ENCODE measurements around the gene PLG. TPM values are rescaled to one million over a fixed set of nuclear protein-coding genes. Genes with fewer than 3 reads are reported as not detected.

Gene PLG
- total RNA-seq, 4 donors from 2014 or later = not detected

GRCh38 chr6:160792708-160793107, 90.7 kb downstream of the PLG start:
- no peaks in the 10 kb centered on the region for H3K27me3 ChIP-seq
- in situ Hi-C loops (cut with MboI; ENCODE audit: low pct_ligation_motif_present in 1 of 4, low pct_unique_long_range_greater_than_20kb in 1 of 4, low sequenced_read_pairs in 3 of 4) = no loop called here
- DNase-seq = no peak
- WGBS, 2 donors (ENCODE audit: low coverage in 1 of 2) = 40 to 69% methylated on average over 3 to 6 of the region's 6 CpGs
- TF ChIP-seq POLR2A (IDR thresholded peaks at IDR 0.05) = no peak
- no peak for TF ChIP-seq EP300 (IDR thresholded peaks at IDR 0.05; ENCODE audit: low read depth)
- no peak for TF ChIP-seq CTCF (IDR thresholded peaks at IDR 0.05)
- no peak for TF ChIP-seq POLR2AphosphoS5 (IDR thresholded peaks at IDR 0.05)
- H3K4me1 ChIP-seq = no peaks in the 10 kb centered on the region
- intact Hi-C loops (cut with DNase I; ENCODE audit: low total_unique reads) = no loop called here
- H3K4me3 ChIP-seq = no peak overlapping the region
- H3K9me3 ChIP-seq = no peaks in the 10 kb centered on the region
- no peak overlapping the region for H3K27ac ChIP-seq
- no peaks in the 10 kb centered on the region for H3K36me3 ChIP-seq

GRCh38 chr6:160793652-160794051, 91.6 kb downstream of the PLG start:
- no peak for DNase-seq
- intact Hi-C loops (cut with DNase I; ENCODE audit: low total_unique reads) (no loop called here), in situ Hi-C loops (cut with MboI; ENCODE audit: low pct_ligation_motif_present in 1 of 4, low pct_unique_long_range_greater_than_20kb in 1 of 4, low sequenced_read_pairs in 3 of 4) (no loop called here)
- TF ChIP-seq POLR2A (IDR thresholded peaks at IDR 0.05) (no peak), EP300 (IDR thresholded peaks at IDR 0.05; ENCODE audit: low read depth) (no peak), CTCF (IDR thresholded peaks at IDR 0.05) (no peak), POLR2AphosphoS5 (IDR thresholded peaks at IDR 0.05) (no peak)
- Histone ChIP-seq H3K27me3 (no peaks in the 10 kb centered on the region), H3K4me1 (no peaks in the 10 kb centered on the region), H3K36me3 (no peaks in the 10 kb centered on the region), H3K9me3 (no peaks in the 10 kb centered on the region), H3K27ac (no peak overlapping the region), H3K4me3 (no peak overlapping the region)
- WGBS, 2 donors (ENCODE audit: low coverage in 1 of 2) = 67 to 100% methylated on average over 1 of the region's 1 CpG

- WGBS, 2 donors (ENCODE audit: low coverage in 1 of 2) = 11 to 40% methylated on average over 1 of the region's 1 CpG
- peaks cover 0 to 3% of the 10 kb centered on the region in 2 donors for H3K9me3 ChIP-seq
- no peak for DNase-seq
- H3K27ac ChIP-seq = no peak overlapping the region
- no peak overlapping the region for H3K4me3 ChIP-seq
- H3K27me3 ChIP-seq = no peaks in the 10 kb centered on the region
- H3K36me3 ChIP-seq = no peaks in the 10 kb centered on the region
- in situ Hi-C loops (cut with MboI; ENCODE audit: low pct_ligation_motif_present in 1 of 4, low pct_unique_long_range_greater_than_20kb in 1 of 4, low sequenced_read_pairs in 3 of 4) = no loop called here
- TF ChIP-seq EP300 (IDR thresholded peaks at IDR 0.05; ENCODE audit: low read depth) (no peak), CTCF (IDR thresholded peaks at IDR 0.05) (no peak), POLR2A (IDR thresholded peaks at IDR 0.05) (no peak), POLR2AphosphoS5 (IDR thresholded peaks at IDR 0.05) (no peak)
- no peaks in the 10 kb centered on the region for H3K4me1 ChIP-seq
- intact Hi-C loops (cut with DNase I; ENCODE audit: low total_unique reads) = no loop called here
Measured at GRCh38 chr6:160795721-160796120, 93.7 kb downstream of the PLG start.

GRCh38 chr6:160798625-160799024, 96.6 kb downstream of the PLG start:
- in situ Hi-C loops (cut with MboI; ENCODE audit: low pct_ligation_motif_present in 1 of 4, low pct_unique_long_range_greater_than_20kb in 1 of 4, low sequenced_read_pairs in 3 of 4) = no loop called here

More at GRCh38 chr6:160798625-160799024, 96.6 kb downstream of the PLG start:
- Histone ChIP-seq H3K4me1 (no peaks in the 10 kb centered on the region), H3K27me3 (no peaks in the 10 kb centered on the region), H3K4me3 (no peak overlapping the region), H3K36me3 (no peaks in the 10 kb centered on the region), H3K9me3 (peaks cover 0 to 3% of the 10 kb centered on the region in 2 donors), H3K27ac (no peak overlapping the region)
- intact Hi-C loops (cut with DNase I; ENCODE audit: low total_unique reads) = no loop called here
- DNase-seq = no peak
- TF ChIP-seq POLR2AphosphoS5 (IDR thresholded peaks at IDR 0.05) (no peak), CTCF (IDR thresholded peaks at IDR 0.05) (no peak), POLR2A (IDR thresholded peaks at IDR 0.05) (no peak)

Data from transverse colon (tissue), 4 donors.